Sciatic nerve (tissue), 2 donors: ENCODE data around the gene KLHDC2. TPM values are rescaled to one million over a fixed set of nuclear protein-coding genes. Genes with fewer than 3 reads are reported as not detected.
"Not testable (repeated sequence)": the region's sequence is repeated elsewhere in the genome, so short reads cannot be mapped to it uniquely, and the experiment has no call there.

Experiments used
- ATAC-seq: fragments of 200-7000 bp; cut with Tn5 transposase; one replicate; pipeline ENCODE4 v1.9.1; 2020; ENCODE audit warnings: mild to moderate bottlenecking, moderate library complexity
- DNase-seq: peaks from one replicate; pipeline ENCODE4 v3.0.0-alpha.2; 2020; ENCODE audit warnings: low spot score
- intact Hi-C: fragments of 100-400 bp; cut with DNase I; formaldehyde crosslinking; loops from one replicate; pipeline ENCODE4 v1.14.2; 2022
- total RNA-seq: library from RNA; stranded (reverse); fragmentation: NEBNext Ultra II Directional; extraction: Animal tissue kit (Norgen Biotek cat#: 25700); gene quantifications from one replicate; pipeline ENCODE4 v1.2.1, GENCODE V29; 2021
- donor health status: DM: no; HTN: no; CAD: no.
- donor health status: DM: no; HTN: no; CAD: no.

KLHDC2 gene
- total RNA-seq, 1 donor from 2014 or later = 58.9 TPM

GRCh38 chr14:49770212-49770817 lies 2.4 kb downstream of the KLHDC2 start:
- DNase-seq (no peak), ATAC-seq (no peak)
- intact Hi-C loops = no loop called here

DNA sequence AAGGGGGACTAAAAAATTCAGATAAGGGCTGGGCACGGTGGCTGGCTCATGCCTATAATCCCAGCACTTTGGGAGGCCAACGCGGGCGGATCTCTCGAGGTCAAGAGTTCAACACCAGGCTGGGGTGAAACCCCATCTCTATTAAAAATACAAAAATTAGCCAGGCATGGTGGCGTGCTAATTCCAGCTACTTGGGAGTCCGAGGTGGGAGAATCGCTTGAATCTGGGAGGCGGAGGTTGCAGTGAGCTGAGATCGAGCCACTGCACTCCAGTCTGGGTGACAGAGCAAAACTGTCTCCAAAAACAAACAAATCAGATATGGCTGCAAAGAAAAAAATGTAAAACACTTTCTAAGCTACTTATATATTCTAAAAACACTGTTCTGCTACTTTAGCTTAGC lies 3.7 kb downstream of the KLHDC2 start:
- DNase-seq, ATAC-seq, intact Hi-C loops: not testable (repeated sequence)

- ATAC-seq = no peak
- DNase-seq = no peak
- intact Hi-C loops = no loop called here
These were observed 6.2 kb downstream of the KLHDC2 start for GRCh38 chr14:49774106-49774505.

GRCh38 chr14:49778421-49778820 lies 10.5 kb downstream of the KLHDC2 start:
- DNase-seq (no peak), ATAC-seq (no peak)
- intact Hi-C loops = no loop called here

GRCh38 chr14:49781040-49781439 lies 13.1 kb downstream of the KLHDC2 start:
- intact Hi-C loops, DNase-seq, ATAC-seq: not testable (repeated sequence)

- ATAC-seq (no peak), DNase-seq (no peak)
- intact Hi-C loops = no loop called here
These were observed 15.6 kb downstream of the KLHDC2 start for GRCh38 chr14:49783394-49784014.

DNA sequence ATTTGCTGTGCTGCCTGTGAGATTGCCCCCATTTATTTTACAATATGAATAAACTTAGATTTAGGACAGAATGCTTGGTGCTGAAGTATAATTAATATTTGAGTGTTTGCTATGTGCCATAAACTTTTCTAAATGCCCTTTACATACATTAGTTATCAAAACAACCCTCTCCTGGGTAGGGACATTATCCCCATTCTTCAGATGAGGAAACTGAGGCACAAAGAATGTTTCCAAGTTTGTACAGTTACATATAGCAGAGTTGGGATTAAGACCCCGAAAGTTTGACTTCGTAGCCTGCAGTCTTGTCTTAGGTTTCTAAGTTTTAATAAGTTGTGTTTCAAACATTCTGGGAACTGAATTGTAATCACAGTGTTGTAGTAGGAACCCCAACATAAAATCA lies 18.4 kb downstream of the KLHDC2 start:
- DNase-seq (no peak), ATAC-seq (no peak)
- intact Hi-C loops = no loop called here

- no peak for DNase-seq
- intact Hi-C loops = no loop called here
- ATAC-seq = no peak
These were observed 24.7 kb downstream of the KLHDC2 start for GRCh38 chr14:49792618-49793017.

DNA sequence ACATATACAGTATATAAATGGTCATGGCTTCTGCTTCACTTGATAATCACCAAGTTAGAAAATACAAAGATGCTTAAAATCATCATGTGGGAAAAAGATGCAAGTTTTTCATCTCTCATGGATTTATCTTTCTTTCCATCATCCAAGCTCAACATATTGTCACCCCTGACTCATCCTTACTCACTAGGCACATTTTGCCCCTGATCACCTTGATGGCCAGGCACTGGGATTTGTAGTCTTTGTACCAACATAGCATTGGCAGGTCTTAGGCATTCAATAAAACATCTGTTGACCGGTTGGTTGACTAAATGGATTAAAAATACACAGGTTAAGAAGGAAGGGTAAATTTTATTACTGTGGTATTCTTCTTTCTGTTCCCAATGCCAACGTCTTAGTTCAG lies 28.1 kb downstream of the KLHDC2 start:
- ATAC-seq (no peak), DNase-seq (no peak)
- intact Hi-C loops = no loop called here

GRCh38 chr14:49808780-49809179 lies 40.8 kb downstream of the KLHDC2 start:
- intact Hi-C loops = no loop called here
- ATAC-seq (no peak), DNase-seq (no peak)

DNA sequence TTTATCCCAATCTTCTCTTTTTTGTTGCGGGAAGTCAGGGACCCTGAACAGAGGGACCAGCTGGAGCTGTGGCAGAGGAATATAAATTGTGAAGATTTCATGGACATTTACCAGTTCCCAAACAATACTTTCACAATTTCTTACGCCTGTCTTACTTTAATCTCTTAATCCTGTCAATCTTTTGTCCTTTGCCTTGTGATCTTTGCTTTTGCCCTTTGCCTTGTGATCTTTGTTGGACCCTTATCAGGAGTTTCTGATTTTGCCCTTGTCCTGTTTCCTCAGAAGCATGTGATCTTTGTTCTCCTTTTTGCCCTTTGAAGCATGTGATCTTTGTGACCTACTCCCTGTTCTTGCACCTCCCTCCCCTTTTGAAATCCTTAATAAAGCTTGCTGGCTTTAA lies 48.2 kb downstream of the KLHDC2 start:
- ATAC-seq, intact Hi-C loops, DNase-seq: not testable (repeated sequence)

DNA sequence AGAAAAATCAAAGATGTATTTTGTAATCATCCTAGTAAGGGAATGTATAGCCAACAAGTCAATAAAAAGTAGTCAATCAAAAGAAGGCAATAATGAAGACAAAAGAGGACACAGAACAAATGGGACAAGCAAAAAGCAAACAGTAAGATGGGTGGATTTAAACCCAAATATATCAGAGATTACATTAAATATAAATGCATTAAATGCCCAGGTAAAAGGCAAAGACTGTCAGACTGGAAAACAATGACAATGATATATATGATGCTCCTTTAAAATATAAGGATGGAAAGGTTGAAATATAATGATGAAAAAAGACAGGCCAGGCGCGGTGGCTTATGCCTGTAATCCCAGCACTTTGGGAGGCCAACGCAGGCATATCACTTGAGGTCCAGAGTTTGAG lies 48.9 kb downstream of the KLHDC2 start:
- ATAC-seq (no peak), DNase-seq (no peak)

DNA sequence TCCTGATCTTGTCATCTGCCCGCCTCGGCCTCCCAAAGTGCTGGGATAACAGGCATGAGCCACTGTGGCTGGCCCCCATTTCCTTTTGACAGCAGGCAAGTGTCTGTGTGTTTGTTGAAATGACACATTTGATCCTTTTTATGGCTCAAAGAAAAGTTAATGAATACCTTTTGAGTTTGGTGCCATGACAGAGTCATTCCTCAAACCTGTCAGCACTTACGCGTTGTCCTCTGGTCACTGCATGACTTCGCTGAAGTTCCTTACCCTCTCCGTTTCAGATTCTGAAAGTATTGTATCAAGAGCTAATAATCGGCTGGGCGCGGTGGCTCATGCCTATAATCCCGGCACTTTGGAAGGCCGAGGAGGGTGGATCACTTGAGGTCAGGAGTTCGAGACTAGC lies 52.2 kb downstream of the KLHDC2 start:
- no peak for DNase-seq

More for the DNA sequence above, 48.9 kb downstream of the KLHDC2 start:
- intact Hi-C loops = no loop called here

GRCh38 chr14:49828640-49829039 lies 60.7 kb downstream of the KLHDC2 start:
- DNase-seq (no peak), ATAC-seq (no peak)
- intact Hi-C loops = no loop called here

More for the DNA sequence above, 52.2 kb downstream of the KLHDC2 start:
- intact Hi-C loops = no loop called here
- ATAC-seq = no peak

Other genes starting within 250 kb of the KLHDC2 start
- 737 TPM for gene RPS29, start 181.8 kb upstream of the KLHDC2 start, total RNA-seq
- gene LRR1, start 169.2 kb upstream of the KLHDC2 start, total RNA-seq = 8.3 TPM
- gene RPL36AL, start 147.5 kb upstream of the KLHDC2 start, total RNA-seq = 185 TPM
- gene MGAT2, start 147.4 kb upstream of the KLHDC2 start, total RNA-seq = 16.4 TPM
- 5.1 TPM for gene DNAAF2, start 132.9 kb upstream of the KLHDC2 start, total RNA-seq
- gene POLE2, start 79.9 kb upstream of the KLHDC2 start, total RNA-seq = 2.0 TPM
- 20.7 TPM for gene KLHDC1, start 75.0 kb upstream of the KLHDC2 start, total RNA-seq
- gene NEMF, start 84.6 kb downstream of the KLHDC2 start, total RNA-seq = 92.4 TPM
- 46.1 TPM for gene ARF6, start 124.9 kb downstream of the KLHDC2 start, total RNA-seq